MCF 10A (cell line): Measurements from ENCODE around the gene ZNF142. TPM values are rescaled to one million over a fixed set of nuclear protein-coding genes. Genes with fewer than 3 reads are reported as not detected.

Source experiments
- BruUV-seq: library from RNA; stranded (reverse); fragments of 400-500 nt; replicated peaks from 2 replicates; lab custom pipeline; 2021; lab: Mats Ljungman, UMichigan
- CTCF ChIA-PET: fragments of 300-600 bp; sonication (Branson Sonifier 250); formaldehyde crosslinking; extraction: SDS; loops from one replicate; lab custom pipeline; 2021; ENCODE audit warnings: antibody characterized with exemption, inconsistent platforms; lab: Yijun Ruan, JAX
- POLR2A ChIA-PET: fragments of 300-600, 350-650 bp; sonication (Branson Sonifier 250); formaldehyde crosslinking; extraction: SDS; loops from one replicate; lab custom pipeline; 2020; ENCODE audit warnings: antibody characterized with exemption, inconsistent platforms; lab: Yijun Ruan, JAX
- DNase-seq: peaks from one replicate; pipeline ENCODE4 v3.0.0-alpha.2; 2018; ENCODE audit not compliant: unreplicated experiment
- H3K27ac Mint-ChIP-seq: one replicate; pipeline ENCODE4 v1.8.0; 2022; ENCODE audit warnings: mild to moderate bottlenecking, low read depth, mixed read lengths; ENCODE audit not compliant: unreplicated experiment
- H3K27me3 Mint-ChIP-seq: one replicate; pipeline ENCODE4 v1.8.0; 2022; ENCODE audit warnings: mixed read lengths; ENCODE audit not compliant: insufficient read depth, unreplicated experiment
- H3K36me3 Mint-ChIP-seq: one replicate; pipeline ENCODE4 v1.8.0; 2022; ENCODE audit warnings: mild to moderate bottlenecking, moderate library complexity, mixed read lengths; ENCODE audit not compliant: insufficient read depth, unreplicated experiment
- H3K4me1 Mint-ChIP-seq: one replicate; pipeline ENCODE4 v1.8.0; 2022; ENCODE audit warnings: mixed read lengths; ENCODE audit not compliant: insufficient read depth, unreplicated experiment
- H3K4me3 Mint-ChIP-seq: one replicate; pipeline ENCODE4 v1.8.0; 2022; ENCODE audit warnings: mild to moderate bottlenecking, moderate library complexity, mixed read lengths; ENCODE audit not compliant: unreplicated experiment
- H3K9me3 Mint-ChIP-seq: one replicate; pipeline ENCODE4 v1.8.0; 2022; ENCODE audit warnings: mixed read lengths; ENCODE audit not compliant: unreplicated experiment
- intact Hi-C: fragments of 100-400 bp; cut with micrococcal nuclease; formaldehyde crosslinking; loops from 2 replicates; pipeline ENCODE4 v1.14.1; 2022
- total RNA-seq: library from RNA; stranded (reverse); gene quantifications from 2 replicates; pipeline ENCODE4 v1.2.3, GENCODE V29; 2022
- TF ChIP-seq, protein P1 (sequence below): fragments of 200-600 bp; IDR thresholded peaks from one replicate; pipeline ENCODE4 v1.8.0; 2022; ENCODE audit warnings: antibody characterized with exemption, mild to moderate bottlenecking; ENCODE audit not compliant: unreplicated experiment

ZNF142 gene
- total RNA-seq, 1 experiment from 2014 or later = 37.8 TPM

DNA sequence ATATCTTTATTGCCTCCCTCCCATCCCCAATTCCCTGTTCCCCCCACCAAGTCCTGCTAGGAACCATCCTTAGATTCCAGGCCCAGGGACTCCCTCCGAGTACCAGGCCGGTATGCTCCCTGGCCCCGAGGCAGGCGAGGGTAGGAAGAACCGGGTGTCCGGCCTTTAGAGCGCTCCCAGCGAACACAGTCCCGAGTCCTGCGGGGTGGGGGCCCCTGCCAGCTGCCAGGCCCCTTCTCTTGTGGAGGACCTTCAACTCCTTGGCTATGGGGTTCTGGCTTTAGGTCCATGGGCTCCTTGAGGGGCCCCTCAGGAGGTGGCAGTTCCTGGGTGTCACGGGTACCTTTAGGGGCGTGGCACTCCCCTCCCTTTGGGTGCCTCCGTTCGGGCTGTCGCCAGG lies 4.5 kb upstream of the ZNF142 start:
- TF ChIP-seq, protein P1, sequence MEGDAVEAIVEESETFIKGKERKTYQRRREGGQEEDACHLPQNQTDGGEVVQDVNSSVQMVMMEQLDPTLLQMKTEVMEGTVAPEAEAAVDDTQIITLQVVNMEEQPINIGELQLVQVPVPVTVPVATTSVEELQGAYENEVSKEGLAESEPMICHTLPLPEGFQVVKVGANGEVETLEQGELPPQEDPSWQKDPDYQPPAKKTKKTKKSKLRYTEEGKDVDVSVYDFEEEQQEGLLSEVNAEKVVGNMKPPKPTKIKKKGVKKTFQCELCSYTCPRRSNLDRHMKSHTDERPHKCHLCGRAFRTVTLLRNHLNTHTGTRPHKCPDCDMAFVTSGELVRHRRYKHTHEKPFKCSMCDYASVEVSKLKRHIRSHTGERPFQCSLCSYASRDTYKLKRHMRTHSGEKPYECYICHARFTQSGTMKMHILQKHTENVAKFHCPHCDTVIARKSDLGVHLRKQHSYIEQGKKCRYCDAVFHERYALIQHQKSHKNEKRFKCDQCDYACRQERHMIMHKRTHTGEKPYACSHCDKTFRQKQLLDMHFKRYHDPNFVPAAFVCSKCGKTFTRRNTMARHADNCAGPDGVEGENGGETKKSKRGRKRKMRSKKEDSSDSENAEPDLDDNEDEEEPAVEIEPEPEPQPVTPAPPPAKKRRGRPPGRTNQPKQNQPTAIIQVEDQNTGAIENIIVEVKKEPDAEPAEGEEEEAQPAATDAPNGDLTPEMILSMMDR = no peak
- Mint-ChIP-seq H3K27me3 (no peaks in the 10 kb centered on the region), H3K4me3 (no peak overlapping the region), H3K36me3 (peaks cover 73% of the 10 kb centered on the region), H3K4me1 (peaks cover 12% of the 10 kb centered on the region), H3K9me3 (no peaks in the 10 kb centered on the region), H3K27ac (no peak overlapping the region)
- no TSS peak for BruUV-seq
- DNase-seq = no peak
- CTCF ChIA-PET = interaction anchor here (0.5 to 0.8 kb wide), 2 partner anchors 25 to 979 kb away, joined by 3 read pairs; no protein-coding TSS in a partner anchor
- POLR2A ChIA-PET = no interaction called here
- intact Hi-C loops = no loop called here

- POLR2A ChIA-PET = interaction anchor here (6.1 kb wide), 1 partner anchor 7 kb away, joined by 105 read pairs; the partner anchor contains the start of genes RNF25 and STK36
- Mint-ChIP-seq H3K27me3 (no peaks in the 10 kb centered on the region), H3K27ac (no peak overlapping the region), H3K36me3 (peaks cover 63% of the 10 kb centered on the region), H3K9me3 (no peaks in the 10 kb centered on the region), H3K4me1 (peaks cover 18% of the 10 kb centered on the region), H3K4me3 (no peak overlapping the region)
- no TSS peak for BruUV-seq
- intact Hi-C loops = no loop called here
- TF ChIP-seq, protein P1 = no peak
- CTCF ChIA-PET = interaction anchor here (0.8 kb wide), 1 partner anchor 24 kb away, joined by 3 read pairs; no protein-coding TSS in a partner anchor
- DNase-seq = no peak
Measured at GRCh38 chr2:218662827-218663226, 3.4 kb upstream of the ZNF142 start.

DNA sequence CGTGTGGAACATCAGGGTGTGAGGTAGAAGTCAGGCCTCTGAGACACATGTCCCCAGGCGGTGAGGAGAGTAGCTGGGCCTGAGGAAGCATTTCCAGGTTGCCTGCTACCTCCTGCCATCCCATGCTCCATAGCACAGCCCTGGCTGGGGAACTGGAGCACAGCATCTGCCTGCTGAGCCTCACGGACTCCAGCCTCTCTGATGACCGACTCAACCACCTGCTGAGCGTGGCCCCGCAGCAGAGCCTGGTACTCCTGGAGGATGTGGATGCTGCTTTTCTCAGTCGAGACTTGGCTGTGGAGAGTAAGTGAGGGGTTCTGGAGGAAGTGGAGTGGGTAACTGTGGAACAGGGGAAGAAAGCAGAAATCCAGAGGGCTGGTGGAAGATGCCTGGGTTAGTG lies 3.0 kb upstream of the ZNF142 start:
- Mint-ChIP-seq H3K27ac (no peak overlapping the region), H3K36me3 (peaks cover 58% of the 10 kb centered on the region), H3K27me3 (no peaks in the 10 kb centered on the region), H3K4me3 (no peak overlapping the region), H3K9me3 (no peaks in the 10 kb centered on the region), H3K4me1 (peaks cover 22% of the 10 kb centered on the region)
- CTCF ChIA-PET = interaction anchor here (1.1 kb wide), 1 partner anchor 48 kb away, joined by 3 read pairs; no protein-coding TSS in a partner anchor
- TF ChIP-seq, protein P1 = no peak
- DNase-seq = no peak
- intact Hi-C loops = no loop called here
- POLR2A ChIA-PET = interaction anchor here (6.1 kb wide), 1 partner anchor 8 kb away, joined by 105 read pairs; the partner anchor contains the start of genes RNF25 and STK36
- BruUV-seq = no TSS peak

DNA sequence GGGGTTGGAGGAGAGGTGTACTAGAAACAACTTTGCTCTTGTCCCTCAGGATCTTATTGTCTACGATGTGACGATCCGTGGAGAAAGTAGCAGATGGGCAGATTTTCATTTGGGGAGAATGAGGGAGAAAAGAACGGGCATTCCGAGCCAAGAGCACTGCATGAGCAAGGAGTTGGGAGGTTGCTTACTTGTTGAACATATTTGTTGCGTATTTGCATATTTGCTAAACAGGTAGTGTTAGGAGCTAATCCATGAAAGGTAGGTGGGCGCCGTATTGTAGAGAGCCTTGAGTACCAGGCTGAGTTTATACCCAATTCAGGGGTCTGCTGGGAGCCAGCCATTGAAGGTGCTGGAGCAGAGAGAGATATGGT lies 550 bp upstream of the ZNF142 start:
- Mint-ChIP-seq H3K36me3 (peaks cover 48% of the 10 kb centered on the region), H3K9me3 (no peaks in the 10 kb centered on the region), H3K27me3 (no peaks in the 10 kb centered on the region), H3K27ac (peak overlapping the region; percentile 82), H3K4me3 (peak overlapping the region; percentile 92), H3K4me1 (peaks cover 27% of the 10 kb centered on the region)
- TSS peak; percentile 76 for BruUV-seq
- POLR2A ChIA-PET = interaction anchor here (0.6 to 6.1 kb wide), 19 partner anchors 10 to 368 kb away, joined by 3 to 105 read pairs (median 5); partner anchors contain the start of genes PLCD4, RNF25, STK36 and TMBIM1
- intact Hi-C loops = loop anchor here (1.0 to 5.0 kb wide), 4 partner anchors 11 to 187 kb away; no protein-coding TSS in a partner anchor
- CTCF ChIA-PET = interaction anchor here (0.5 to 6.0 kb wide), 13 partner anchors 8 to 624 kb away, joined by 3 to 48 read pairs (median 5); partner anchors contain the start of genes RNF25, STK36 and TTLL4
- TF ChIP-seq, protein P1 = no peak
- no peak for DNase-seq
